Measurements from ENCODE around the gene EHBP1.

- no peak for TF ChIP-seq CTCF (conservative IDR thresholded peaks at IDR 0.05 in 1 of 2, IDR thresholded peaks at IDR 0.05 in 1 of 2; ENCODE audit: low read depth in 1 of 2, low read length in 2 of 2)
- no peak for TF ChIP-seq EZH2 (IDR thresholded peaks at IDR 0.05; ENCODE audit: low read length, missing control alignments)
These were observed 126.2 kb downstream of the EHBP1 start for GRCh38 chr2:62831729-62832128.

All from fibroblast of lung (primary cell).